Daoy (cell line): Measurements from ENCODE around the gene AQP2. TPM values are rescaled to one million over a fixed set of nuclear protein-coding genes. Genes with fewer than 3 reads are reported as not detected.

ENCODE experiments used
- DNase-seq: peaks from one replicate; pipeline ENCODE4 v3.0.0-alpha.2; 2015; ENCODE audit warnings: low read depth
- total RNA-seq: library from RNA; depleted of rRNA; stranded (reverse); fragments of >200 nt; shearing (Covaris generic); gene quantifications from 2 replicates; pipeline ENCODE4 v1.2.3, GENCODE V29; 2014

Gene AQP2
- total RNA-seq, 1 experiment from 2014 or later, result not detected

DNA sequence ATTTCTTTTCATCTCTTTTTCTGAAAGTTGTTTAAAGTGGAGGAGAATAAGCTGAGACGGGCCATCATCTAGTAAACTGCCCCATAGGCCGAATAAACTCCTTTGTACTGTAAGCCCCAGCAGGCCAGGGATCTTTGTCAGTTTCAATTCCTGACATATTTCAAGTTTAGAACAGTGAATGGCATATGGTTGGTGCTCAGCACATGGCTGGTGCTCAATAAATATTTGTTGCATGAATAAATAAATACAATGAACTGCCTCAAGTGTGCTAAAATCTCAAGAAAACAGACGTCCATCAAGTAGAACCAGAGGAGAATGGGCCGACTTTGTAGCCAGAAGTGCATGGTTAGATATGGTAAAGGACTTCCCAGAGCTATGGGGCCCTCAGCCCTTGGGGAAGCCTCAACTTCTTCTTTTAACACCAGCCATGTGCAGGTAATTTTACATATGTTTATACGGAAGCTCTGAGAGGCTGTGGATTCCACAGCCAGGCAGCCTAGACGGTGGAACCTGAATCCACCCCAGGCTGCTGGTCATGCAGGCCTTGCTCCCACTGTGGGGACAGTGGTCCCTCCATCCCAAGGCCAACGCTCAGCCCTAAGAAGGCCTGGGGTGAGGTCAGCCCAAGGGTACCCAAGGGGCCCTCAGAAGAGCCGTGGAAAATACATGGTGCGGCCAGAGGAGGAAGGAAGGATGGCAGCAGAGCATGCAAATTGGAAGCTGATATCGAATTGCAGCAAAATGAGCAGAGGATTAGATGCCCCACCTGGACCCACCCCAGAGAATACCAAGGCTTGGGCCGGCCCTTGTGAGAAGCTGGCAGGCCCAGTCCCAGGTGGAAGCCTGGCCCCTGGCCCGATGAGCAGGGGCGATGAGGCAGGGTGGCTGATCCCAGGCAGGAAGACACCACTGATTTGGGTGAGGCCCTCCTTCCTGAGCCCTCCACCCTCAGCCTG, 8.7 kb upstream of the AQP2 start:
- DNase-seq, result no peak

DNA sequence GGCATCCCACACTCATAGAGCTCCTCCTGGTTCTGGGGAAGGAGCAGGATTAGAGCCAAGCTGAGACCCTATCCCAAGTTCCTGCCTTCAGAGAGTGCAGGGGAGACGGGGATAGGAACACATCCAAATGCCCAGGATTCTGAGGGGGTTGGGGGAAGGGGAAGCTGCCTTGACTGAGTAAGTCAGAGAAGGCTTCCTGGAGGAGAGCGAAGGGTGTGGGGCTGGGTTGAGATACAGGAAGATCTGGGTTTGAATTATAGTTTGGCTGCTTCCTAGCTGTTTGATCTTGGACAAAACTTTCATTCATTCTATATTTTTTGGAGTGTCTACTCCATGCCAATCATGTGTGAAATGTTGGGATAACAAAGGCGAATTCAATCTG, 8.0 kb upstream of the AQP2 start:
- no peak for DNase-seq

DNA sequence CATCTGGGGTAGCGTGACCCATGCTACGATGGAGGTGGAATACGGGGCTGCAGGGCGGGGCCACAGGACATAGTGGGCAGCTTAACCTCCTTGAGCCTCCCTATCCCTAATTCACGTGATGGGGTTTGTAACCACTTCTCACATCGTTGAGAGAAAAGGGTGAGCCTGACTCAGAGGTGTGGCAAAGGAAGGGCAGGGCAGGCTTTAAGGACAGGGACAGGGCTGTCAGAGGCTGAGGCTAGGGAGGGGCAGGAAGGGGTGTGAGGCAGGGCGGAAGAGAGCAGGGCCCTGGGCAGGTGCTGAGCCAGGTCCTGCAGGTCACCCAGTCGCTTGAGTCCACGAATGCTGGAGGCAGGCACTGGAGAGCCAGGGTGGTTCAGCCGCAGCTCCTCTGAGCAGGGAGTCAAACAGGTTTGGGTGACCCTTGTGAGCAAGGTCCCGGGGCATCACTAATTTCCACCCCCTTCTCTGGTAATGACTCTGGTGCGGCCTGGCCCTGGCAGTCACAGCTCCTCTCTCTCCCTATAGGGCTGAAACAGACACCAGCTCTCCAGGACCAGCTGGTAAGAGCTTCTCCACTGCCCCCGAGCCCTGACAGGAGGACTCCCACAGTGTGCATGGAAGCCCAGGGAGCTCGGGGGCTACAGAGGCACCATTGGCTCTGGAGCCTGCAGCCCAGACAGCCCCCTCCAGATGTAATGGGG, 7.5 kb upstream of the AQP2 start:
- no peak for DNase-seq

DNA sequence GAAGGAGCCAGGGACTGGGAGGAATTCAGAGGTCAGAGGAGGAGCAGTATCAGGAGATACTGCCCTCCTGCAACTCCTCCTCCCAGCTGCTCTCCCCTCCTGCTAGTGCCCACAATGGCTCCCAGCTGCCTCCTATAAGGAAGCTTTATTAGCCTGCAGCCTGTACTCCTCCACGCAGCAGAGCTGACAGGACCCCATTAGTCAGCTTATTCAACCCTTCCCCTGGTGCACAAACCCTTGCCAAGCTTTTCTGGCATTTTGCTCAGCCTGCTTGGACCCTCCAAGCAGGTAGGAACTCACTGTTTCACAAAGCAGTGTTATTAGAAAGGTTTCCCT, 6.9 kb upstream of the AQP2 start:
- no peak for DNase-seq

DNA sequence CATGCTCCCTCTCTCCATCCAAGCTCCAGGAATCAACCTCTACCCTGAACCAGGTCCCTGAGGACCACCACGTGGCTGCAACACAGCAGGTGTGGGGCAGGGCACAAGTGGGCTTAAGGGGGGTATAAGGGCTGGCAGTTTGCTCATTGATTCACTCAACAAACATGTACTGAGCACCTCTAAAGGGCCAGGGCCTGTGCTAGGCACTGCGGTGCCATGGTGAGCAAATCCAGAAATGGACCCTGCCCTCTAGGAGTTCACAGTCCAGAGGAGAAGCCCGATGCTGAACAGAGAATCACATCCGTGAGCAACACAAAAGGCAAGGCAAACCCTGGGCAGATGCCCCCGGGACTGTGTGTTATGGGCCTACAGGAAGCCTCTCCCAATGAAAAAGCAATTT, 6.5 kb upstream of the AQP2 start:
- DNase-seq, result no peak

DNA sequence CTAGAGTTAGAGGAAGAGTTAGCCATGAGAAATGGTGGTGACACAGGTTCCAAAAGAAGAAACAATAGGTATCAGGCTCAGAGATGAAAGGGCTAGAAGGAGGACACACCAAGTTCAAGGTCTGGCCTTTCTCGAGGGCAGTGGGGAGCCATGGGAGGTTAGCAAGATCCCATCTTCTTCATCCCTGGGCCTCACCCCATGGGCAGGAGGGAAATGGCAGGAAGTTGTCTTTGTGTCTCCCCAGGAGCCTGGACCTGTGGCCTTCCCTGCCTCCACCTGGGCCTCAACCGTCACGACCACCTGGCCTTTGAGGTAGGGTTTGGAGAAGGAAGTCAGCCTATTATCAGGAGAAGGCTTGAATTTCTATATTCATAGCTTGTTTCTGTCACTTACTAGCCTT, 5.8 kb upstream of the AQP2 start:
- DNase-seq, result no peak

DNA sequence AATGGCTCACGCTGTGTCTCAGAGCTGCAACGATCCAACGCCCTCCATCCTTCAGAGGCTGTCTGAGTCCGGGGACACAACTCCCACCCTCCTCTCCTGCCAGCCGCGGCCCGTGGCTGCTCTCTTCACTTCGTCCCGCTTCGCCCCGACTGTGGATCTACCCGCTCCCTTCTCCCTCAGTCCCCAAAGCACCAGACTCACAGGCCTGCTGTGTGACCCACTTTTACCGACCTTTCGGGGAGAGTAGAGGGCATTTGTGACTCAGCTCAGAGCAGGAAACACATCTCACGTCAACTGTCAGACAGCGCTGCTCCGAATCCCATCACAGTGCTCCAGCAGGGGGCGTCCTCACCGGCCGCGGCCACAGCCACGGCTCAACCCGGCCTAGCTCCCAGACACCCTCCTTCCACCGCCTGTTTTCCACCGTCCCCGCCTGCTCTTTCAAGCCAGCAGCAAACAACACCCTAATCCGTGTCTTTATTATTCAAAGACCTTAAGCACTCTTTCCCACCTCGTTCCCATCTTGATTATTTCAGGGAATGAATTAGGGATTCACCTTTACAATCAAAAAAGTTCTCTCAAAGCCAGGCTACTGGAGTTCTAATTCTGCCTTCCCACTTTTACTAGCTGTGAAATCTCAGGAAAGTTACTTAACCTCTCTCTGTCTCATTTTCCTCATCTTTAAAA, 5.0 kb upstream of the AQP2 start:
- peak; percentile 91 for DNase-seq

DNA sequence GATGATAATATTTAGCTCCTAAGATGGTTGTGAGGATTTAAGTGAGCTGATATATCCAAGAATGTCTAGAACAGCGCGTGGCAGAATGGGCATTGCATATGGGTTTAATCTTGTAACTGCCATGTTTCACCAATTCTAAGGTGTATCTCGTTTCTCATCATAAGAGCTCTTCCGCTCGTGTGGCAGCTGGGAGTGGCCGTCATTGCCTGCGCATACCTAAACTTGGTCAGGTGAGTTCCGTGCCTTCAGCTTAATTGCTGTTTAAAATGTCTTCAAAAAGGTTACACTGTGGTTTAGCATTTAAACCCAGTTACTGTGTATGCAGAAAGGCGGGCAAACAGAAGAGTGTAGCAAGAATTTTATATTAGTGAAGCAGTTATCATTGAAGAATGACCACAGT, 4.5 kb upstream of the AQP2 start:
- no peak for DNase-seq

DNA sequence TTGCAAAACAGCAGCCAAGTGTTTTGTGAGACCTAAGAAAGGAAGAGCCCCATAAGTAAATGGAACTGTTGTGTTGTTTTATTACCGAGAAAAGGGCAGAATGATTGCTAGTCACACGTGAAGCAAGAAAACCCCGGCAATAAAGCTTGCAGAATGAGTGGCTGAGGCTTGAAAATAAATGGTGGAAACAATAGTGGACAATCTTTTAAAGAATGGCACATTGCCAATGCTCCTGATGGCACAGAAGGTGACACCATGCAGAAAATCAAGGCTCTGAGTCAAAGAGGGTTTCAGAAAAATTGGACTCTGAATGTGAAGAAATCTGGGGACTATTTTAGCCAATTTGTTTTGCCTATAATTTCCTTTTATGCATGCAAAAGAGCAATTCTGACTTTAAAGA, 4.0 kb upstream of the AQP2 start:
- DNase-seq, result no peak

DNA sequence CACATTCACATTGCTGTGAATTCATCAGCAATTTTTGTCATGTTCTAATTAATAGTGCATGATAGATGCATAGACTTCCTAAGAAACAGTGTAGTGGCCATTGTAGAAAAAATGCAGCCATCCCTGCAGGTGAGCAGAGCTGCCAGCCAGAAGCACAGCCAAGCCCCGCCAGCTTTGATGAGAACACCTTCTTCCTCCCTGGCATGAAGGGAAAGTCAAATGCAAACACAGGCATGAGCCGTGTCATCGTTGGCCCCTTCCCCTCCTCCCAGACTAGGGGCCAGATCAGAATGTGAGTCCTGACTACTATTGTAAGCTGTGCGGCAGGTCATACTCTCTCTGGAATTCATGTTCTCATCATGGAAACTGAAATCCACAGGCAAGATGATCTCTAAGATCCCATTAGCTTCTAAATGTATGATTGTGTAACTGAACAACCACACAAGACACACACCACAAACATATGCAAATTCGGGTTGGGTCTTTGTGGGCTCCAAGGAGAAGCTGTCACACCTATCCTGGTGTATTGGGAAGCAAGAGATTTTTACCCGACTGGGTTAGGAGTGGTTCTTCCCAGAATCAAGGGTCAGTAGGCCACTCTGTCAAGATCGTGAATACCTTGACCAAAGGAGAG, 2.8 kb upstream of the AQP2 start:
- no peak for DNase-seq

DNA sequence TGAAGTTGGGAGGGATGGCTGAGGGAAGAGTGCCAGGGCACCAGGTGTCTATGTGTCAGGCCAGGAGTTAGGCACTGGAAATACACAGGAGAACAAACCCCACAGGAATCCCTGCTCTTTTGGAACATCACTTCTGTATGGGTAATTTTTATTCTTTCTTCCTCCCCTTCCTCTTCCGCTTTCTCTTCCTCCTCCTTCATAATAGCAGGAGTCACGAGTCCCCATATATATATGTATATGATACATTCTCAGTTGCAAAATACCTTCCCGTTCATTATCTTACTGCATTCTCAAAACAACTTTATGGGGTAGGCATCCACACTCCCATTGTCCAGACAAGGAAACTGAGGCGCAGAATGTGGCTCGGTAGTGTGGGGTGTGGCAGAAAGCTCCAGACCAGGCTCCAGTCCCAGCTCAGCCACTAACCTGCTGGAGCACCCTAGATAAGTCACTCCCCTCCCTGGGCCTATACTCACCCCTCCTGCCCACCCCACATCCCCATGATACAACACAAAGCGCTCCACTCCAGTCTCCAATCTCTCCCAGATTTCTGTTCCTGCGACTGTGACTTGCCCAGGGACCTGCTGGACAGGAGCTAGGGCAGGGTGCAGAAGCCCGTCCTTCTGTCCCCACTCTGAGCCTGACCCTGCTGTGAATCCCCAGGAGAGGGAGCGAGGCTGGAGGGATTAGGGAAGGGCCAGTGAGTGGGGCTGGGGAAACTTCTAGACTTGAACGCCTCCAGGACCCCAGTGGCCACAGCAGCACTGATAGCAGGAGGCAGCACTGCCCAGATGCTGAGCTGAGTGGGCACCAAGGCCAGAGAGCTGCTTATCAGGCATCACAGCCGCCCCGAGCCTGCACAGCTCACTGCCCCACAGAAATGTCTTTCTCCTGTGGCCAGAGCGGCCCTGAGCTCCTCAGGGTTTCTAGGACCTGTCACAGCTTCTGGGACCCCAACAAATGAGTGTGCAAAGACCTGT, 1.4 kb upstream of the AQP2 start:
- DNase-seq, result no peak

DNA sequence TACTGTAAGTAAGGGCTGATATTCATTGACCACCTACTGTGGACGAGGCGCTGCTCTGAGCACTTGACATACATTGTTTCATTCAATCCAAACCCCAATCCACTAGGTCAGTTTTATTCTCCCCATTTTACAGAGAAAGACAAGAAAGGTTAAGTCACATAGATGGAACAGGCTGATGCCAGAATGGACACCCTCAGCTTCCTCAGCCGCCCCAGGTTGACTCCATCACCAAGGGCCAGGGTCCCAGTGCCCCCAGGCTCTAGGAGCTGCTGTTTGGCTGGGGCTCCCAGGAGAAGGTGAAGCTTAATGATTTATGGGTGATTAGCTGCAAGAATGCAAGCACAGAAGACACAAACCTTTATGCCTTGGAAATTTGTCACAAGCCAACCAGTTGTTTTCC, 671 bp upstream of the AQP2 start:
- DNase-seq, result no peak

DNA sequence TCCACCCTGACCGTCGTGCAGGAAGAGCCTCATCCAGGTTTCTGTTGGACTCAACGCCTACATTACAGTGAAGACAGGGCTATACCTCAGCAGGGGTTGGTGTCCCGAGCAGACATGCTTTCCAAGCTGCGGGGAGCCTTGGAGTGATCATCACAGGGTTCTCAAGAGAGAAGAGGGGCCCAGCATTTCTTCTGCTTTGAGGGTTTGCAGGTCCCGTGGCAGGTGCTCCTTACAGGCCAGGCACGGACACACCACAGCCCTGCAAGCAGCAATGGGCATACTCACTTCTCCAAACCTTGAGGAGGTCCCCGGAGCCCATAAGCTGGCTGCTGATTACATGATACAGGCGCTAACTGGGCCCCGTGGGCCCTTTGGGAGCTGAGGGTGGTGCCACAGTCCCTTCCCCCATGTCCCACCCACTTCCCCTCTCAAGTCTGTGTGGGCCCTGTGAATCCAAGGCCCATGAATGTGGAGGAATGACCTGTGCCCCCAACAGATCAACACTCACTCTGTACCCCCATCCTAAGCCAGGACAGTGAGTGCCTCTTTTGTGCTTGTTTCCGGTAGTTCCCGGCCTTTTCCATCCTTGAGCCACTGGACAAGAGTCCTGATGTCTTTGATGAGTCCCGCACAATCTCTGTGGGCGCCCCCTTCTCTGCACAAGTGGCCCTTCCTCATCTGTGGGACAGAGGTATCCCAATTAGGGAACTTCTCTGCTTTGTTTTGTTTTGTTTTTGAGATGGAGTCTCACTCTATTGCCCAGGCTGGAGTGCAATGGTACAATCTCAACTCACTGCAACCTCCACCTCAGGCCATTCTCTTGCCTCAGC, 1.1 kb downstream of the AQP2 start:
- no peak for DNase-seq

DNA sequence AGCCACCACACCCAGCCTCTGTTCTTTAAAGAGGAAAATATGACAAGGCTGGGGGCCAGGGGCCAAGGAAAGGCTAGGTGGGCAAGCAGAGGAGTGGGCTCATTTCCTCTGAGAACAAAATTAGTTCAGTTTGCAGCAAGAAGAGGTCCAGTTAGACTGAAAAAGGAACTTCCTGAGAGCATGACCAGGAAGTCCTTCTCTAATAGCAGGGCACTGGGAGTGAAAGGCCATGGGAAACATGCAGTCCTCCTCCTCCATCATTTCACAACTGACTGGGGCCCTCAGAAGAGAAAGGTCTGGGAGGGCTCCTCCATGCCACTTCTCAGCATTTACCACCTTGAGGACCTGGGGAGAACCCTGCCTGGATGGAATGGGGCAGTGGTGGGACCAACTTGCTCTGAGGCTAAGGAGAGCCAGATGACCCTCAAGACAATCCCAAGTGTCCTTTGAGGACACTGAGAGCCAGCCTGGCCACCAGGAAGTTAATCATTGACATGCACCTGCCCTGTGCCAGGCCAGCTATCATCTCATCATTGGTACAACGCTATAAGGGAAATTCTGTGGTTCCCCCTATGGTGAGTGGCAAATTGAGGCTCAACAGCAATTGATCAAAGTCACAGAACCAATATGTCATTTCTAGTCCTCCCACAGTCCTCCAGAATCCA, 2.0 kb downstream of the AQP2 start:
- no peak for DNase-seq

DNA sequence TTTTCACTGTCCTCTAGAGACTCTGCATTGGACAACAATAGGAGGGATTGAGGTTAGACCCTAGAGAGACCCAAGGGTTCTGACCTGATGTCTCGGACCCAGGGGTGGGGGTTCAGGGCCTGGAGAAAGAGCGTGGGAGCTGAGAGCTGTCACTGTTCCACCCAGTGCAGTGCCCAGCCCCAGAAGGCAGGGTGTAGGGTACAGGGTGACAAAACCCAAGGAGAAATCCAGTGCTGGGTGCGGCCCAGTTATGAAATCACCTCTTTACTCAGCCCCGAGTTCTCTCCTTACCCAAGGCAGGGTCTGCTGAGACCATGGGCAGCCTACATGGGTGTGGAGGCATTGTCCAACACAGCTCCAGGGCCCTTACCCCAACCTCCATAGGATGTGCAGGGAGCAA, 2.6 kb downstream of the AQP2 start:
- DNase-seq, result no peak

DNA sequence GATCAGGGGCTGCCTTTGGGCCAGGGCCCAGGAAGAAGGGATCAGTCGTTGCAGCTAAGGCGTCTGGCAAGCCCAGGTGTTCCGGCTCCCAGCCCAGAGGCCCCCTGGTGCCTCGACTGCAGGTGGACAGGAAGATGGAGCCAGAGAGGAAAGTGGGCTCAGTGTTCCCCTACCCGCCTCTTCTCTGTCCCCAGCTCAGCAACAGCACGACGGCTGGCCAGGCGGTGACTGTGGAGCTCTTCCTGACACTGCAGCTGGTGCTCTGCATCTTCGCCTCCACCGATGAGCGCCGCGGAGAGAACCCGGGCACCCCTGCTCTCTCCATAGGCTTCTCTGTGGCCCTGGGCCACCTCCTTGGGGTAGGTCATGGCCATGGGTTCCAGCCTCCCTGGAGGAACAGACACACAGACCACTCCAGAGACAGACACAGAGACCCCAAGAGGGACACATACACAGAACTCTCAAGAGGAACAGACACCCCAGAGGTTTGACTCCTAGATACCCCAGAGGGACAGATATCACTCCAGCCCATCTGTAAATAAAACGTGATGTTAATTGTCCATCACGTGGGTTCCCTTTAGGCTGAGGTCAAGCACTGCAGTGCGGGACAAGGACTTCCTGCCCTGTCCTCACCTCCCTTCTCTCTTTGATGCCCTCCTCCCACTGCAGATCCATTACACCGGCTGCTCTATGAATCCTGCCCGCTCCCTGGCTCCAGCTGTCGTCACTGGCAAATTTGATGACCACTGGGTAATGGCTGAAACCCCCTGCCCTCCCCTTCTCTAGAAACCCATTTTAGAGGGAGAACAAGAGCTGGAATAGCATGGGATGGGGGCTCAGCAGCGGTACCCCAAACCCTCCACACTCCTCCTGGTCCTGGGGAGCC, 3.7 kb downstream of the AQP2 start:
- DNase-seq, result no peak

DNA sequence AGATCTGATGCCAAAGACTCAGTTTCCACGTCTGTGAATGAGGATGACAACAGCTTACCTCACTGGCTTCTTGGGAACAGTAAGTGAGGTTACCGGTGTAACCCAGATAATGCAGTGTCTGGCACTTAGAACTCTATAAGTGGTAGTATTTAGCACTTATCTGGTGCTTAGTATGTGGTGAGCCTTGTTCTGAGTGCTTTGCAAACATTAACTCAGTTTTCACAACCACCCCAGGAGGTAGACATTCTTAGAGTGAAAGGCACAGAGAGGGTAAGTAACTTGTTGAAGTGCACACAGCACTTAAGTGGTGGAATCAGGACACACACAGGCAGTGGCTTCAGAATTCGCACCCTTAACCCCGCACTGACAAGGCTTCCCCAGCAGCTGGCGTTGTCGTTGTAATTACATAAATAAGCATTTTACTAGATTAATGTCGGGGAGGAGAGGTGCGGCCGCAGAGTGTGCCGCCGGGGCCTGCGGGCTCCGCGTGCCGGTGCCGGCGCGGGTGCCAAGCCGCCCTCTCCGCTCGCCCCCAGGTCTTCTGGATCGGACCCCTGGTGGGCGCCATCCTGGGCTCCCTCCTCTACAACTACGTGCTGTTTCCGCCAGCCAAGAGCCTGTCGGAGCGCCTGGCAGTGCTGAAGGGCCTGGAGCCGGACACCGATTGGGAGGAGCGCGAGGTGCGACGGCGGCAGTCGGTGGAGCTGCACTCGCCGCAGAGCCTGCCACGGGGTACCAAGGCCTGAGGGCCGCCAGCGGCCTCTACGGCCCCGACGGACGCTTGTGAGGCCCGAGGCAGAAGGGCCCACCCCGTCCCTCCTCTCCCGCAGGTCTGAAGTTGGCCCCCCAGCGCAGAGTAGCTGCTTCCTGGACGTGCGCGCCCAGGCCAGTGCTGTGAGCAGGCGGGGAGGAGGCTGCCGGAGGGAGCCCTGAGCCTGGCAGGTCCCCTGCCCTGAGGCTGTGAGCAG, 4.6 kb downstream of the AQP2 start:
- DNase-seq, result no peak
